ENCODE data around the gene CSPG4. TPM values are rescaled to one million over a fixed set of nuclear protein-coding genes. Genes with fewer than 3 reads are reported as not detected.

The CSPG4 gene
- total and polyA plus RNA-seq, 8 donors: 1.8 to 44.6 (median 20.3) TPM

DNA sequence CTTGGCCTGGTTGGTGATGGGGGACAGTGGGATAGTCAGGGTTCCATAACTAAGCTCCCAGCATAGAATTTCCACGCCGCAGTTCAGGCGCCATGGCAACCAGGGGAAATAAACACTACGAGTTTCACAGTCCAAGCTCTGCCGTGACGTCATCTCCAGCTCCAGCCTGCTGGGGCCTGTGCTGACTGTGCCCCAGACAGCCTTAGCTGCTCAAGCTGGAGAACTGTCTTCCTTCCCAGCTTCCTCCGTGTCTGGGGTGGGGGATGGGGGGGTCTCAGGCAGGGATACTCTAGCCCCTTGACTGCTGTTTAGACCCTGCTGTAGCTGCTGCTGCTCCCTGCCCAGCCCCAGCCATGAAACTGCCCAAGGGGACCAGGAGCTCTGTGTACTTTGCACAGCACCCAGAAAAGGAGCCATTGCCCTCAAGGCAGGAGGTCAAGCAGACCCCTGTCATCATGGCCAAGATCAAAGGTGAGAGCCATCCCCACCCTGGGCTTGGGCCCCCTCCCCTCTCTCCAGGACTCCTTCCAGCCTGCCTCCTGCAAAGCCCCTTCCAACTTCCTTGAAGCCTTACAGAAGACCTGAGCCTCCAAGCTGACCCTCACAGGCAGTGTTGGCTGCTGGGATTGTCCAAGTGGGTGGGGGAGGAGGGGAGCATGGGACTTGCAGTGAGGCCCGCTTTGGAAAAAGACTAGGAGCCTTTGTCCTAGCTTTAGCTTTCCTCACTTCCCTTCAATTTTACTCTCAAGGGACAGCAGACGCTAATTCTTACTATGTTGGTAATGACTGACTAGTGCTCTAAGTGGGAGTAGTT is 11.4 kb upstream of the CSPG4 start:
- H3K27ac ChIP-seq: peak overlapping the region; percentile 22 to 85 (median 75)
- WGBS, 5 donors: 20 to 26% (median 25%) methylated on average over 5 to 9 of the region's 9 CpGs
- TF ChIP-seq POLR2AphosphoS5 (IDR thresholded peaks at IDR 0.05) (peak in 2 of 3 donors; percentile 21 to 58), POLR2A (IDR thresholded peaks at IDR 0.05) (no peak), EP300 (IDR thresholded peaks at IDR 0.05) (peak; percentile 67), CTCF (IDR thresholded peaks at IDR 0.05) (no peak)
- H3K4me3 ChIP-seq: no peak overlapping the region
- no peaks in the 10 kb centered on the region for H3K36me3 ChIP-seq
- peak; percentile 89 to 98 for DNase-seq
- intact Hi-C loops (cut with DNase I; ENCODE audit: low total_unique reads): no loop called here
- H3K4me1 ChIP-seq: peaks cover 11 to 32% (median 28%) of the 10 kb centered on the region in 4 donors
- no peaks in the 10 kb centered on the region for H3K9me3 ChIP-seq
- H3K27me3 ChIP-seq: peaks cover 0 to 16% (median 0%) of the 10 kb centered on the region in 3 donors

- no peak for TF ChIP-seq EP300 (IDR thresholded peaks at IDR 0.05)
- TF ChIP-seq POLR2AphosphoS5 (IDR thresholded peaks at IDR 0.05): no peak
- no peak for TF ChIP-seq CTCF (IDR thresholded peaks at IDR 0.05)
- TF ChIP-seq POLR2A (IDR thresholded peaks at IDR 0.05): no peak
- no peaks in the 10 kb centered on the region for H3K9me3 ChIP-seq
- peak overlapping the region; percentile 13 to 85 (median 75) for H3K27ac ChIP-seq
- peaks cover 0 to 16% (median 0%) of the 10 kb centered on the region in 3 donors for H3K27me3 ChIP-seq
- no peak overlapping the region for H3K4me3 ChIP-seq
- 65 to 77% (median 74%) methylated on average over 8 of the region's 8 CpGs for WGBS, 5 donors
- no peaks in the 10 kb centered on the region for H3K36me3 ChIP-seq
- DNase-seq: peak in 1 of 2 donors; percentile 80
- intact Hi-C loops (cut with DNase I; ENCODE audit: low total_unique reads): no loop called here
- H3K4me1 ChIP-seq: peaks cover 16 to 38% (median 32%) of the 10 kb centered on the region in 4 donors
These were observed 10.7 kb upstream of the CSPG4 start for GRCh38 chr15:75723171-75723846.

DNA sequence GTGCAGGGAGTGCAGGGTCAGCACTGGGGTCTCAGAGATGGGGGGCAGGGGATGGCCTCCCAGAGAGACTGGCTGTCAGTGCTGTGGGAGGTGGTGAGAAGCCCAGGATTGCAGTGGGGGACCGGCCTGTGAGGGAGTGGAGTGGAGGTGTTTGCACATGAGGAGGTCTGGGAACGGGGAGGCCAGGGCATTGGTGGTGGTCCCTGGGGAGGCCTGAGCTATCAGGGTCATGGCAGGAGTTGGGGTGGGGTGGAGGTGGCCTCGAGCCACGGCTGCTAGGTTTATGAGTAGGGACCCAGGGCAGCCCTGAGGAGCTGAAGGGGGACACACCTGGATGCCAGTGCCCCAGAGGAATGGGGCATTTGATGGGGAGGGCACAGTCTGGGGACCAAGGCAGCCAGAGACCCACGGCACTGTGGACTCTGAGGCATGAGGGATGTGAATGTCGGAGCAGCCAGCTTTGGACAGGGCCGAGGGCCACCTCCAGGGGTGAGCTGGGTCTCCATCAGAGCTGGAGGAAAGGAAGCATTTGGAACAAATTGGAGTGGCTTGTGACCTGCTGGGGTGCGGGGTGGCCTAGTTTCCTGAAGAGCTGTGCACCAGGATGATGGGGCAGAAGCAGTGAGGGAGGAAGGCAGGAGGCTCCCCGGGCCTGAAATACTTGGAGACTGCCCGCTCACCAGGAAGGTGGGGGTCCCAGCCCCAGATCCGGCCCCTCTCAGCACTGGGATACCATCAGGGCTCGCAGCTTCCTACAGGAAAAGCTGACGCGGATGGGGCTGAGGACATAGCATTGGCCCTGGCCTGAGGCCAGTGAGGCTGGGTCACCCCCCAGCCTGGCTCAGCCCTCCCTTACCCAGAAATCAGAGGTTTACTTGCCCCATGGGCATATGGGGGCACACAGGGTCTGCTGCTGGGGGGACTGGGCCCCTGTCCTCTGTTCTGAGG is 9.5 kb upstream of the CSPG4 start:
- Histone ChIP-seq H3K4me1 (peaks cover 18 to 48% (median 37%) of the 10 kb centered on the region in 4 donors), H3K27me3 (peaks cover 0 to 5% (median 0%) of the 10 kb centered on the region in 3 donors), H3K36me3 (no peaks in the 10 kb centered on the region), H3K9me3 (no peaks in the 10 kb centered on the region), H3K4me3 (no peak overlapping the region), H3K27ac (peak overlapping the region in 4 of 5 donors; percentile 74 to 85 (median 75))
- TF ChIP-seq CTCF (IDR thresholded peaks at IDR 0.05) (no peak), POLR2AphosphoS5 (IDR thresholded peaks at IDR 0.05) (no peak), POLR2A (IDR thresholded peaks at IDR 0.05) (no peak), EP300 (IDR thresholded peaks at IDR 0.05) (no peak)
- DNase-seq: peak in 1 of 2 donors; percentile 58
- 86 to 92% (median 88%) methylated on average over 14 of the region's 14 CpGs for WGBS, 5 donors
- intact Hi-C loops (cut with DNase I; ENCODE audit: low total_unique reads): no loop called here
